HG03521 (cell line): ENCODE data around the gene STK40.

Source experiments
- ATAC-seq: cut with Tn5 transposase; IDR thresholded peaks from one replicate; pipeline ENCODE4 v1.9.1; 2021; ENCODE audit warnings: mild to moderate bottlenecking, moderate library complexity; ENCODE audit not compliant: unreplicated experiment

Gene STK40

DNA sequence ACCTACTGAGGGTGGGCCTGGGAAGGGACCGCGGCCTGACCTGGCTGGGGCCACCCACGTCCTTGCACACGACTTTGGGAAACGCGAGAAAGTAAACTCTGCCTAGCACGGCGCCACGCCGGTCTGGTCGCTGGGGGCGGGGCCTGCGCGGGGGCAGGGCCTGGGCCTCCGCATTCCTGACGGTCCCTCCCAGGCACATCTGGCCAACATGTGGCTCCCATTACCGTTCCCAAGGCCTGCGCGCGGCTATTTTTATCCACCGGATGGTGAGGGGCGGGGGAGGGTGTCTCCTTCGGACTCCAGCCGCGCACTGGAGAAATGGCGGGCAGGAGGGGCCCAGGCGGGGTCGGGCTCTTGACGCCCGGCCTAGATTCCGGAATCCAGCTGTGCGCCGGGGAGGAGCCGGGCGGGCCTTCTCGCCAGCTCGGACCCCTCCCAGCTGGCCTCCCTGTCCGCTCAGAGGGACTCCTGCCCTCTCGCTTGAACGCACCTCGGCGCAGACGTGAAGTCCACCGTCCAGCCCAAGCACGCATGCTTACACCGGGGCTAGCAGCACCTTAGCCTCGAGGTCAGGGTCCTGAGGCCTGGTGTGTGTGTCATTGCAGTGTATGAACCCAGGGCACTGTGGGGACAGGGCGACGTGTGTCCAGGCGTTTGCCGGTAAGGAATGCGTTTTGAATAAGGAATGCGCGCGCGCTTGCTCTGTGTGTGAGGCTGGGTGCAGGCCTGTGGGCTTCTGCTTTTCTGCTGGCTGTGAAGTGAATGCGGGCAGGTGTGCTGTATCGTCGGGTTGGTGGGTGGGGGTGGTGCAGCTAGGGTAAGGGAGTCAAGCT, 64.4 kb downstream of the STK40 start:
- no peak for ATAC-seq

GRCh38 chr1:36320767-36321118, 65.0 kb downstream of the STK40 start:
- ATAC-seq: no peak

GRCh38 chr1:36320291-36320761, 65.4 kb downstream of the STK40 start:
- no peak for ATAC-seq

- no peak for ATAC-seq
These were observed 76.3 kb downstream of the STK40 start for GRCh38 chr1:36309397-36309796.

DNA sequence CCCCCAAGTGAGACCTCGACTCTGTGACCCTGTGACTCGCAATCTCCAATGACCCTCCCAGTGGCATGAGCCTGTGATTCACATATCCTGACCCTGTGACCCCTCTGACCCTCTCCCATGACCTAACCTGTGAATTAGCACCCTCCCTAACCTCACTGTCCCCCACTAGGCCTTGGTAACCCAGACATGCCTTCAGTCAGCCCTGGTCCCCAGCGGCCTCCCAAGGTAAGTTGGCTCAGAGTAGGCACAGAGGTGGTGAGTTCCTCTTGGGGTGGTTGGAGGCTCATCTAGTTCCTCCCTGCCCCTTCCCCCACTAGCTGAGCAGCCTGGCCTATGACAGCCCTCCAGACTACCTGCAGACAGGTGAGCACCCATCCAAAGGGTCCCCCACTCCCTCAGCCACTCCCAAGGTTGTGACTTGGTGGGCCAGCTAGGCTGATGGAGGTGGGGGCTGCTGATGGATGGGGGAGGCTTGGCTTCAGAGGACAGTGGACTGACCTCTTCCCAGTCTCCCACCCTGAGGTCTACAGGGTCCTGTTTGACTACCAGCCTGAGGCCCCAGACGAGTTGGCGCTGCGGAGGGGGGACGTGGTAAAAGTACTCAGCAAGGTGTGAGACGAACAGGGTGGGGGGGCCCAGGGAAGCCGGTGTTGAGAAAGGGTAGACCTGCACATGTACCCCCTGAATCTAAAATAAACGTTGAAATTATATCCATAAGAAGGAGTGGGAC, 78.0 kb downstream of the STK40 start:
- no peak for ATAC-seq

- peak; percentile 88 for ATAC-seq
These were observed 78.7 kb downstream of the STK40 start for GRCh38 chr1:36306902-36307456.

GRCh38 chr1:36306210-36306901, 79.4 kb downstream of the STK40 start, which contains the start of gene SH3D21:
Gene SH3D21 (plus strand): TSS chr1:36306368. CDS start chr1:36306421, 53 bp downstream.
- ATAC-seq: peak; percentile 29

DNA sequence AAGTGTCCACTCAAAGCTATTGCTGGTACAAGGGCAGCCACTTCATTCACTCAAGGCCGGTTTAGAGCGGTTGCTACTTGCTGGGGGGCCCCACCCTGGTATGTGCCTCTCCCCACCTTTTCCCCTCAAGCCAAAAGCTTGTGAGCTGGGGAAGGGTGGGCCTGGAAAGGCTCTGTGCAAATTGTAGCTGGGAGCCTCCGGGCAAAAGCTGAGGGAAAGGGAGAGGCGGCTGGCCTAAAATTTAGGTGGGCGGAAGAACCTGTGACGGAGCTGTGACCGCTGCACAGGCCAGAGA, 79.9 kb downstream of the STK40 start:
- no peak for ATAC-seq

DNA sequence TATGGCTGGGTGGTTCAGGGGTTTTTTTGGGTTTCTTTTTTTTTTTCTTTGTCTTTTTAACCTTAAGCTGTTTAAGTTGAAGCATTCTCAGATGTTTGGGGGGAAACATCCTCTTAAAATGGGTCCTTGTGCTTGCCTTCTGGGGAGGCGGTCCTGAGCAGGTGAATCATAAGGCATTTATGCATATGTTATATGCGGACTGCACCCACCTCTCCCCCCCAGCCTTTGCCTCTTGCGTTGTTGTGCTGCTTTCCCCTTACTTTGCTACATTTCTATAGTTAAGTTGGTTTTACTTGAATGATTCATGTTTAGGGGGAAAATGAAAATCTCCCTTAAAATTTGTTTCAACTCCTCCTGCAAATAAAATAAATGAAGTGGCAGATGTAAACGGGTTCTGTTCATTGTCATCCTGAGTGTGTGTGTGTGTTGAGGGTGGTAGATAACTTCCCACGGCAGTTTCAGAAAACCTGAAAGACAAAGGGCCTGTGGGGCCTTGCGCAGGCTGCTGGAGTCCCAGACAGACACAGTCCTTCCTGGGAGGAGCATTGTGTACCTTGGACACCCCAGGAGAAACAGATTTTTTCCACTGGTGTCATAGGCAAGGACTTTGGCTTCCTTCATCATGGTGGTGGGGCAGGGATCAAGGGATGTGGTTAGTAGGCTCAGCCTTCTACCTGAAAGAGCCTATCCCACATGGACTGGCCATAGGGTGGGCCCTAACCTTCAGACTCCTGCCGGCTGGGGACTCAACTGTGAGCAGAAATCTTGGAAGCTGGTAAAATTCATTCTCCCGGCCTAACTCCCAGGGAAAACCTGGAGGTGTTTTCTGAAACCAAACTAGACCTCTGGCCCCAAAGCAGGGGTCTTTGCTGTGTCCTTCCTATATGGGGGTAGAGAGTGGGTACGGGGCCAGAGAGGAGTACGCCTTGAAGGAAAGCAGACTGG, 80.5 kb downstream of the STK40 start:
- no peak for ATAC-seq

DNA sequence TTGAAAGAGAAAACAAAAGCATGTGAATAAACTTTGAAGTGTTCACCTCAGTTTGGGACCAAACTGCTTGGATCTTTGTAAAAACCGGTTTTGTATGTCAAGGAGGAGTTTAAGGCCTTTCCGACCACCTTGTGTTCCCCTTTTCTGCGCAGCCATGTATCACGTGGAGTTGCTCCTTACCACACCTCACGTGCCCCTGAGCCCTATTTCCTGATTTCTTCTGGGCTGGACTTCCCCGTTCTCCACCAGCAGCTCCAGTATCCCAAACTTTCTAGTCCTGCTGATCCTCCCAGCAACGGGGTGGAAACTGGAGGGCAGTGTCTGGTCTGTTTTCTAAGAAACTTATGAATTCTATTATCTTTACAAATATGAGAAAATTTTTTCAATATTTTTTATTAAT, 81.2 kb downstream of the STK40 start:
- no peak for ATAC-seq

GRCh38 chr1:36303650-36304360, 81.9 kb downstream of the STK40 start:
- ATAC-seq: no peak

GRCh38 chr1:36303244-36303643, 82.5 kb downstream of the STK40 start:
- ATAC-seq: no peak

GRCh38 chr1:36301220-36301619, 84.5 kb downstream of the STK40 start:
- ATAC-seq: no peak

DNA sequence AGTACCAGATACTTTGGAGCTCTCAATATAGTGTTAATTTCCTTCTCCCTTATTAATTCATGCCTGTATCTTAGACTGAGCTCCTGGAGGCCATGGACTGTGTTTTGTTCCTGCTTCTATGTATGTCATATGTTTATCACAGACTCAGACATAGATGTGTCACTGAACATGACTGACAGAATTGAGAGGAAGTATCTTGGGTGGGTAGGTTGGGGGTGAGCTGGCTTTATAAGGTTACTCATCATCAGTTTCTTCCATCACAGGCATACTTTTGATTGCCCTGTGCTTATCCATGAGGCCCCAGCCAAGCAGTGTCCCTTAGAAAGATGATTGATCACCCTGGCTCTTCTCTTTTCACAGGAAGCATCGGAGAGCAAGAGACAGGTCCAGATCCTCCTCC, 85.2 kb downstream of the STK40 start:
- ATAC-seq: no peak

- no peak for ATAC-seq
These were observed 87.1 kb downstream of the STK40 start for GRCh38 chr1:36298640-36299039.

- ATAC-seq: no peak
These were observed 88.7 kb downstream of the STK40 start for GRCh38 chr1:36297062-36297461.

GRCh38 chr1:36295390-36295789, 90.3 kb downstream of the STK40 start:
- ATAC-seq: no peak
